Omental fat pad (tissue), 4 donors: ENCODE data around the gene AP1M1. TPM values are rescaled to one million over a fixed set of nuclear protein-coding genes. Genes with fewer than 3 reads are reported as not detected.
A peak's percentile ranks its signal among the peaks of the same experiment; 100 is the strongest.

ENCODE experiments used
- ATAC-seq: fragments of 150-250 bp; one replicate; pipeline ENCODE4 v1.9.1; 2016; ENCODE audit warnings: mild to moderate bottlenecking, moderate library complexity; ENCODE audit not compliant: low FRiP score
- DNase-seq: peaks from one replicate; pipeline ENCODE4 v3.0.0-alpha.2; 2019; ENCODE audit warnings: low spot score
- CTCF ChIP-seq, 3 donors: fragments of 450-650 bp; IDR thresholded peaks; one replicate each; pipeline ENCODE4 v1.5.1; 2016 to 2017; ENCODE audit warnings: antibody characterized with exemption in 3 of 3, mild to moderate bottlenecking in 3 of 3, moderate library complexity in 2 of 3
- total RNA-seq, 4 donors: library from RNA; depleted of rRNA; stranded (reverse); fragments of >200 nt; gene quantifications; one replicate each; pipeline ENCODE4 v1.1.0, GENCODE V29; 2016

The AP1M1 gene
- total RNA-seq: 100 to 1,000 TPM in 2 of 4 donors, 10 to 100 TPM in 2; 92.0 to 154 (median 111) TPM

- peak; percentile 94 for ATAC-seq
- TF ChIP-seq CTCF (IDR thresholded peaks at IDR 0.05): no peak
- DNase-seq: peak; percentile 92
These were observed at the start of gene AP1M1 for GRCh38 chr19:16197622-16198369. Gene AP1M1 (plus strand): TSS chr19:16197911. CDS start chr19:16198027, 116 bp downstream.

GRCh38 chr19:16148443-16149229 is 49.1 kb upstream of the AP1M1 start:
- ATAC-seq: no peak
- no peak for TF ChIP-seq CTCF (IDR thresholded peaks at IDR 0.05)
- DNase-seq: no peak

DNA sequence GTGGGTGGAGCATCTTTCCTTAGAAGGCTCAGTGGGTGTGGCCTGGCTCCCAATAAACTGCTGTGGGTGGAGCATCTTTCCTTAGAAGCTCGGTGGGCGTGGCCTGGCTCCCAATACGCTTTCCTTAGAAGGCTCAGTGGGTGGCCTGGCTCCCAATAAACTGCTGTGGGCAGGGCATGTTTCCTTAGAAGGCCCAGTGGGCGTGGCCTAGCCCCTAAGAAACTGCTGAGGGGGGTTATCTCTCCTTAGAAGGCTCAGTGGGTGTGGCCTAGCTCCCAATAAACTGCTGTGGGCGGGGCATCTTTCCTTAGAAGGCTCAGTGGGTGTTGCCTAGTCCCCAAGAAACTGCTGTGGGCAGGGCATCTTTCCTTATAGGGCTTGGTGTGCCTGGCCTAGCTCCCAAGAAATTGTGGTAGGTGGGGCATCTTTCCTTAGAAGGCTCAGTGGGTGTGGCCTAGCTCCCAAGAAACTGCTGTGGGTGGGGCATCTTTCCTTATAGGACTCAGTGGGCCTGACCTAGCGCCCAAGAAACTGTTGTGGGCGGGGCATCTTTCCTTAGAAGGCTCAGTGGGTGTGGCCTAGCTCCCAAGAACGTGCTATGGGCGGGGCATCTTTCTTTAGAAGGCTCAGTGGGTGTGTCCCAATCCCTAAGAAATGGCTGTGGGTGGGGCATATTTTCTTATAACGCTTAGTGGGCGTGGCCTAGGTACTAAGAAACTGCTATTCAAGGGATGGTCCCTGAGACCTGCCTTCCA is 44.0 kb upstream of the AP1M1 start:
- no peak for DNase-seq
- no peak for ATAC-seq
- no peak for TF ChIP-seq CTCF (IDR thresholded peaks at IDR 0.05)

GRCh38 chr19:16154557-16154956 is 43.2 kb upstream of the AP1M1 start:
- DNase-seq (no peak), ATAC-seq (no peak)
- no peak for TF ChIP-seq CTCF (IDR thresholded peaks at IDR 0.05)

- DNase-seq (no peak), ATAC-seq (no peak)
- TF ChIP-seq CTCF (IDR thresholded peaks at IDR 0.05): no peak
These were observed 42.6 kb upstream of the AP1M1 start for GRCh38 chr19:16155128-16155527.

- ATAC-seq: no peak
- no peak for DNase-seq
- no peak for TF ChIP-seq CTCF (IDR thresholded peaks at IDR 0.05)
These were observed 40.8 kb upstream of the AP1M1 start for GRCh38 chr19:16156904-16157303.
